GM23338 (cell line): ENCODE measurements around the gene CALML5. TPM values are rescaled to one million over a fixed set of nuclear protein-coding genes. Genes with fewer than 3 reads are reported as not detected.

Experiments
- ATAC-seq: fragments of 200-7000 bp; cut with Tn5 transposase; 3 replicates; pipeline ENCODE4 v1.9.1; 2020
- DNase-seq: peaks from one replicate; pipeline ENCODE4 v3.0.0-alpha.2; 2015; ENCODE audit warnings: low spot score
- H2AFZ ChIP-seq: fragments of 200-600 bp; sonication (generic); 2 replicates; pipeline ENCODE4 v1.8.0; 2016; ENCODE audit warnings: antibody characterized with exemption, mild to moderate bottlenecking, moderate library complexity
- H3F3A ChIP-seq: fragments of 200-600 bp; sonication (generic); replicated peaks from 2 replicates; pipeline ENCODE4 v1.8.0; 2017; ENCODE audit warnings: antibody characterized with exemption, mixed run types, low read depth
- H3K27ac ChIP-seq: fragments of 200-600 bp; sonication (generic); 2 replicates; pipeline ENCODE4 v1.6.1; 2016; ENCODE audit warnings: low read depth
- H3K27me3 ChIP-seq: fragments of 200-600 bp; sonication (generic); 2 replicates; pipeline ENCODE4 v1.8.0; 2016; ENCODE audit warnings: mild to moderate bottlenecking, mixed run types, moderate library complexity; ENCODE audit not compliant: insufficient read depth
- H3K36me3 ChIP-seq: fragments of 200-600 bp; sonication (generic); 2 replicates; pipeline ENCODE4 v1.8.0; 2016; ENCODE audit warnings: mild to moderate bottlenecking; ENCODE audit not compliant: insufficient read depth
- H3K4me1 ChIP-seq: fragments of 200-600 bp; sonication (generic); 2 replicates; pipeline ENCODE4 v1.8.0; 2016; ENCODE audit warnings: mild to moderate bottlenecking, moderate library complexity; ENCODE audit not compliant: insufficient read depth
- H3K4me2 ChIP-seq: fragments of 200-600 bp; sonication (generic); 2 replicates; pipeline ENCODE4 v1.7.1; 2017; ENCODE audit warnings: mixed run types
- H3K4me3 ChIP-seq: fragments of 200-600 bp; sonication (generic); 2 replicates; pipeline ENCODE4 v1.6.1; 2016; ENCODE audit warnings: mixed run types
- H3K79me2 ChIP-seq: fragments of 200-600 bp; sonication (generic); replicated peaks from 2 replicates; pipeline ENCODE4 v1.8.0; 2017; ENCODE audit warnings: mild to moderate bottlenecking; ENCODE audit not compliant: insufficient read depth
- H3K9me2 ChIP-seq: fragments of 200-600 bp; sonication (generic); 2 replicates; pipeline ENCODE4 v1.8.0; 2017; ENCODE audit not compliant: insufficient read depth
- H4K20me1 ChIP-seq: fragments of 200-600 bp; sonication (generic); replicated peaks from 2 replicates; pipeline ENCODE4 v1.8.0; 2017; ENCODE audit warnings: mild to moderate bottlenecking; ENCODE audit not compliant: insufficient read depth
- H3K27ac Mint-ChIP-seq: 2 replicates; pipeline ENCODE4 v1.8.0; 2020; ENCODE audit warnings: inconsistent platforms, mild to moderate bottlenecking, moderate library complexity, mixed read lengths
- H3K27me3 Mint-ChIP-seq: 3 replicates; pipeline ENCODE4 v1.8.0; 2022; ENCODE audit warnings: low read depth, mild to moderate bottlenecking, moderate library complexity, mixed read lengths, inconsistent platforms; ENCODE audit not compliant: insufficient read depth, poor library complexity
- H3K36me3 Mint-ChIP-seq: 3 replicates; pipeline ENCODE4 v1.8.0; 2021; ENCODE audit warnings: low read depth, mild to moderate bottlenecking, inconsistent platforms, moderate library complexity, mixed read lengths
- H3K4me1 Mint-ChIP-seq: 3 replicates; pipeline ENCODE4 v1.8.0; 2020; ENCODE audit warnings: mild to moderate bottlenecking, inconsistent platforms, mixed read lengths
- H3K4me3 Mint-ChIP-seq: 3 replicates; pipeline ENCODE4 v1.8.0; 2021; ENCODE audit warnings: moderate library complexity, mild to moderate bottlenecking, inconsistent platforms, mixed read lengths
- H3K9me3 Mint-ChIP-seq: 3 replicates; pipeline ENCODE4 v1.8.0; 2020; ENCODE audit warnings: moderate library complexity, mild to moderate bottlenecking, inconsistent platforms, mixed read lengths
- CREB1 ChIP-seq: fragments of 250-450 bp; sonication (Bioruptor Pico); IDR thresholded peaks from 2 replicates; pipeline ENCODE4 v1.5.0; 2020; ENCODE audit warnings: low read depth, mild to moderate bottlenecking, moderate library complexity
- CTCF ChIP-seq, 2 experiments: fragments of 200-600 bp in 1 of 2; sonication (generic) in 1 of 2; conservative IDR thresholded peaks; 2 replicates each; pipeline versions ENCODE4 v1.5.1 to v1.6.1; 2016 to 2017; ENCODE audit warnings: antibody characterized with exemption in 2 of 2, low read depth in 2 of 2, mild to moderate bottlenecking in 2 of 2, moderate library complexity in 1 of 2
- ETS1 ChIP-seq: IDR thresholded peaks from 2 replicates; pipeline ENCODE4 v1.6.1; 2016; ENCODE audit warnings: antibody characterized with exemption
- EZH2 ChIP-seq: fragments of 200-600 bp; sonication (generic); IDR thresholded peaks from one replicate; pipeline ENCODE4 v1.8.0; 2017; ENCODE audit warnings: antibody characterized with exemption, mild to moderate bottlenecking, low read depth; ENCODE audit not compliant: unreplicated experiment
- EZH2phosphoT487 ChIP-seq: fragments of 200-600 bp; sonication (generic); IDR thresholded peaks from one replicate; pipeline ENCODE4 v1.8.1; 2018; ENCODE audit warnings: antibody characterized with exemption; ENCODE audit not compliant: unreplicated experiment
- JUNB ChIP-seq: IDR thresholded peaks from one replicate; pipeline ENCODE4 v1.6.1; 2016; ENCODE audit warnings: antibody characterized with exemption; ENCODE audit not compliant: unreplicated experiment
- NANOG ChIP-seq: IDR thresholded peaks from 2 replicates; pipeline ENCODE4 v1.6.1; 2016; ENCODE audit warnings: antibody characterized with exemption, borderline replicate concordance
- POLR2AphosphoS5 ChIP-seq: IDR thresholded peaks from 2 replicates; pipeline ENCODE4 v1.6.1; 2016; ENCODE audit warnings: antibody characterized with exemption, low read depth
- REST ChIP-seq: IDR thresholded peaks from one replicate; pipeline ENCODE4 v1.6.1; 2018; ENCODE audit warnings: antibody characterized with exemption; ENCODE audit not compliant: unreplicated experiment
- STAT1 ChIP-seq: IDR thresholded peaks from one replicate; pipeline ENCODE4 v1.6.1; 2016; ENCODE audit warnings: antibody characterized with exemption; ENCODE audit not compliant: unreplicated experiment
- ZNF114 ChIP-seq: fragments of 250-450 bp; sonication (Bioruptor Pico); IDR thresholded peaks from 2 replicates; pipeline ENCODE4 v1.5.0; 2020; ENCODE audit warnings: mild to moderate bottlenecking, moderate library complexity
- ZNF331 ChIP-seq: fragments of 250-450 bp; sonication (Bioruptor Pico); IDR thresholded peaks from 2 replicates; pipeline ENCODE4 v1.5.0; 2020; ENCODE audit warnings: low read depth, mild to moderate bottlenecking, moderate library complexity
- ZNF462 ChIP-seq: fragments of 250-450 bp; sonication (Bioruptor Pico); IDR thresholded peaks from 2 replicates; pipeline ENCODE4 v1.5.0; 2020; ENCODE audit warnings: mild to moderate bottlenecking, moderate library complexity
- polyA plus RNA-seq: library from polyadenylated mRNA; unstranded; fragments of >200 nt; fragmentation: Nextera tagmentation; extraction: Ambion mirVana; gene quantifications from 2 replicates; pipeline ENCODE4 v1.2.1, GENCODE V29; 2016
- total RNA-seq: library from RNA; depleted of rRNA; stranded (reverse); fragments of >200 nt; shearing (Covaris generic); gene quantifications from 2 replicates; pipeline ENCODE4 v1.2.3, GENCODE V29; 2014

CALML5 gene
- total and polyA plus RNA-seq, 2 experiments from 2014 or later: 0.40 TPM; not detected in 1

GRCh38 chr10:5493691-5494090 lies 5.7 kb downstream of the CALML5 start:
- ATAC-seq (no peak), DNase-seq (no peak)
- Histone ChIP-seq H3K36me3 (no peaks in the 10 kb centered on the region), H4K20me1 (no peaks in the 10 kb centered on the region), H3K4me1 (no peaks in the 10 kb centered on the region), H2AFZ (no peak overlapping the region), H3K9me2 (peaks cover 7% of the 10 kb centered on the region; the same call in 1 of the 2 replicates), H3F3A (no peaks in the 10 kb centered on the region), H3K4me3 (no peak overlapping the region), H3K27ac (no peak overlapping the region), H3K27me3 (no peaks in the 10 kb centered on the region), H3K4me2 (no peak overlapping the region), H3K79me2 (no peaks in the 10 kb centered on the region)
- H3K4me3 Mint-ChIP-seq: no peak overlapping the region
- H3K9me3 Mint-ChIP-seq: peaks cover 14% of the 10 kb centered on the region
- no peak overlapping the region for H3K27ac Mint-ChIP-seq
- TF ChIP-seq ZNF114 (CRISPR knock-in tag): no peak
- TF ChIP-seq EZH2: no peak
- no peak for TF ChIP-seq EZH2phosphoT487
- TF ChIP-seq POLR2AphosphoS5: no peak
- TF ChIP-seq CTCF (conservative IDR thresholded peaks at IDR 0.05; ENCODE audit: low read depth in 2 of 2): no peak
- no peak for TF ChIP-seq JUNB
- TF ChIP-seq CREB1: no peak
- TF ChIP-seq ETS1: no peak
- TF ChIP-seq NANOG: no peak
- no peak for TF ChIP-seq ZNF462
- TF ChIP-seq STAT1: no peak
- no peak for TF ChIP-seq REST
- no peak for TF ChIP-seq ZNF331 (CRISPR knock-in tag)
- H3K4me1 Mint-ChIP-seq: peaks cover 7% of the 10 kb centered on the region
- peaks cover 11% of the 10 kb centered on the region for H3K36me3 Mint-ChIP-seq
- H3K27me3 Mint-ChIP-seq: peaks cover 3% of the 10 kb centered on the region
